HG02870 (cell line): Measurements from ENCODE around the gene FICD.

Source experiments
- ATAC-seq: cut with Tn5 transposase; IDR thresholded peaks from one replicate; pipeline ENCODE4 v1.9.1; 2021; ENCODE audit warnings: mild to moderate bottlenecking, moderate library complexity; ENCODE audit not compliant: unreplicated experiment

Gene FICD

GRCh38 chr12:108565146-108565545 is 50.1 kb downstream of the FICD start:
- ATAC-seq: no peak

- ATAC-seq: no peak
These were observed 50.9 kb downstream of the FICD start for GRCh38 chr12:108565976-108566375.

- no peak for ATAC-seq
These were observed 51.4 kb downstream of the FICD start for GRCh38 chr12:108566452-108566851.

GRCh38 chr12:108567406-108568337 is 52.6 kb downstream of the FICD start:
- no peak for ATAC-seq

GRCh38 chr12:108568338-108569154 is 53.5 kb downstream of the FICD start:
- peak; percentile 74 for ATAC-seq
